Glomerular visceral epithelial cell (primary cell): Measurements from ENCODE around the gene ITK.
A peak's percentile ranks its signal among the peaks of the same experiment; 100 is the strongest.
"Not testable (repeated sequence)": the region's sequence is repeated elsewhere in the genome, so short reads cannot be mapped to it uniquely, and the experiment has no call there.

Experiments
- DNase-seq: peaks from one replicate; pipeline ENCODE4 v3.0.0-alpha.2; 2016; ENCODE audit errors: extremely low spot score

ITK gene

GRCh38 chr5:157168286-157168685 lies 12.4 kb upstream of the ITK start:
- no peak for DNase-seq

GRCh38 chr5:157172403-157172802 lies 8.2 kb upstream of the ITK start:
- DNase-seq = peak; percentile 22

GRCh38 chr5:157175071-157175612 lies 5.5 kb upstream of the ITK start:
- peak; percentile 20 for DNase-seq

- no peak for DNase-seq
Measured at GRCh38 chr5:157177953-157178352, 2.7 kb upstream of the ITK start.

- no peak for DNase-seq
Measured at GRCh38 chr5:157178966-157179365, 1.7 kb upstream of the ITK start.

- no peak for DNase-seq
Measured at GRCh38 chr5:157182143-157182757, 1.6 kb downstream of the ITK start.

GRCh38 chr5:157184117-157184670 lies 3.6 kb downstream of the ITK start:
- no peak for DNase-seq

- not testable (repeated sequence) for DNase-seq
Measured at GRCh38 chr5:157185122-157185521, 4.5 kb downstream of the ITK start.

- no peak for DNase-seq
Measured at GRCh38 chr5:157186309-157187045, 5.8 kb downstream of the ITK start.

GRCh38 chr5:157187046-157187754 lies 6.6 kb downstream of the ITK start:
- DNase-seq = no peak

GRCh38 chr5:157188270-157188669 lies 7.6 kb downstream of the ITK start:
- no peak for DNase-seq

GRCh38 chr5:157189223-157189622 lies 8.6 kb downstream of the ITK start:
- no peak for DNase-seq

- DNase-seq = no peak
Measured at GRCh38 chr5:157193699-157194424, 13.2 kb downstream of the ITK start.

GRCh38 chr5:157196045-157196444 lies 15.4 kb downstream of the ITK start:
- DNase-seq = no peak

- no peak for DNase-seq
Measured at GRCh38 chr5:157197086-157197485, 16.4 kb downstream of the ITK start.

GRCh38 chr5:157198277-157198986 lies 17.8 kb downstream of the ITK start:
- no peak for DNase-seq

GRCh38 chr5:157201857-157202256 lies 21.2 kb downstream of the ITK start:
- no peak for DNase-seq

- no peak for DNase-seq
Measured at GRCh38 chr5:157203417-157203816, 22.8 kb downstream of the ITK start.

GRCh38 chr5:157204765-157205164 lies 24.1 kb downstream of the ITK start:
- no peak for DNase-seq

- DNase-seq = no peak
Measured at GRCh38 chr5:157205708-157206107, 25.1 kb downstream of the ITK start.

- DNase-seq = not testable (repeated sequence)
Measured at GRCh38 chr5:157210652-157211051, 30.0 kb downstream of the ITK start.
